Neural cell (in vitro differentiated cells): ENCODE data around the gene CCL15.

Experiments
- CTCF ChIP-seq: fragments of 450-650 bp; IDR thresholded peaks from 2 replicates; pipeline ENCODE4 v1.5.1; 2014; ENCODE audit warnings: antibody characterized with exemption, mild to moderate bottlenecking, moderate library complexity; ENCODE audit not compliant: poor library complexity, severe bottlenecking
- EP300 ChIP-seq: fragments of 450-650 bp; conservative IDR thresholded peaks from 2 replicates; pipeline ENCODE4 v1.6.1; 2014; ENCODE audit warnings: antibody characterized with exemption, mild to moderate bottlenecking, moderate library complexity; ENCODE audit not compliant: poor library complexity, severe bottlenecking
- POLR2AphosphoS5 ChIP-seq: IDR thresholded peaks from 2 replicates; pipeline ENCODE4 v1.6.1; 2012
- RAD21 ChIP-seq: fragments of 450-650 bp; conservative IDR thresholded peaks from 2 replicates; pipeline ENCODE4 v1.6.1; 2014; ENCODE audit warnings: antibody characterized with exemption, mild to moderate bottlenecking, moderate library complexity
- REST ChIP-seq: IDR thresholded peaks from 2 replicates; pipeline ENCODE4 v1.6.1; 2012; ENCODE audit warnings: borderline replicate concordance
- TAF1 ChIP-seq: IDR thresholded peaks from 2 replicates; pipeline ENCODE4 v1.6.1; 2012; ENCODE audit warnings: low read depth

GRCh38 chr17:35953720-35954119 lies 47.6 kb downstream of the CCL15 start:
- no peak for TF ChIP-seq CTCF
- TF ChIP-seq RAD21, result no peak
- TF ChIP-seq EP300, result no peak
- no peak for TF ChIP-seq POLR2AphosphoS5
- no peak for TF ChIP-seq TAF1
- no peak for TF ChIP-seq REST
